GM18867 (cell line): Measurements from ENCODE around the gene SEC22C.

Experiments
- ATAC-seq: cut with Tn5 transposase; IDR thresholded peaks from one replicate; pipeline ENCODE4 v1.9.1; 2021; ENCODE audit warnings: mild to moderate bottlenecking, moderate library complexity; ENCODE audit not compliant: unreplicated experiment

Gene SEC22C

GRCh38 chr3:42500909-42501308 lies 80.9 kb downstream of the SEC22C start:
- ATAC-seq, result no peak

GRCh38 chr3:42500091-42500490 lies 81.7 kb downstream of the SEC22C start:
- ATAC-seq, result no peak

GRCh38 chr3:42499478-42499871 lies 82.3 kb downstream of the SEC22C start:
- ATAC-seq, result no peak

DNA sequence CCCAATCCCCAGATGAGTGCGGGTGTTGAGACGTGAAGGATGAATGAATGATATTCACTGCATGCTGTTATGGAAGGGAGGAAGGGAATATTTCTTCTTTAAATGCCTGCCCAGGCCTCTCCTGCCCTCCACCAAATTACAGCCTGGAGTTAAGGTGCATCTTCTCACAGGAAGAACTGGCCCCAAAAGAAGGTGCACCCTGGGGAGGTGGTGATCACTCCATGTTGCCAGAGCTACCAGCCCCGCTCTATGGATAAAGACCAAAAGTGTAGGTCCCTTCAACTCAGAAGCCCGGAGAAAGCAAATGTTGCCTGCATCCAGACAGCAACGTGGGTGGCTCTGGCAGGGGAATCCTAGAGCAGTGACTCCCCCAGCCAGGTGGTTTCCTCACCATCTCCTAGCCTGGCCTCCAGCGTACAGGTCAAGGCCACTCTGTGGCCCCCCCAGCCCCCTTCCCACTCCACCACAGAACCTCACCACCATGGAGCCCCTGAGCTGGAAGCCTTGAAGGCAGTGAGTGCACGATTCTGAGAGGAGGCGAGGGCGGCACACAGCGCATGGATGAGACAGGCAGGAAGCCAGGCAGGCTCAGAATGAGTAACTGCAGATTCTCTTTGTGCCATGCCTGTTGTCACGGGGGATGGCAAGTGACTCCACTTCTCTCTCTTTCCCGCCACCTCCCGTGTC lies 82.8 kb downstream of the SEC22C start:
- no peak for ATAC-seq

DNA sequence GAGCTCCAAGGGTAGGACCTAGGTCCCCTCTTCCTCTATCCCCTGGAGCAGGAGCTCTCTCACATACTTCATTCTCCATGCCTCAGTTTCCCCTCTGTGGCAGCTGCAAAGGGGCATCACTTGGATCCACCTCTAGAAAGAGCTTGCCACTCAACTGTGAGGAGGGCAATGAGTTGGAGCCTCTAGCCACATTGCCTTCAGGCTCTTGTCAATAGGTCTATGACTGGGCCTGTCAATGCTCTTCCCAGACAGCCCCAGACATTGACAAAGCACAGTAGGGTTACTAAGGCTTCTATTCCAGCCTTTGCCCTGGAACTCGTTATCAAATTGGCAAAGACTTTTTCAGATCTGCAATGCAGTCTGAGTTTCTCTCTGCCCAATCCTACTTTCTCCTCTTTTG lies 83.7 kb downstream of the SEC22C start:
- no peak for ATAC-seq
